H1 (cell line): ENCODE data around the gene ZNF770. TPM values are rescaled to one million over a fixed set of nuclear protein-coding genes. Genes with fewer than 3 reads are reported as not detected.

Source experiments
- CTCF ChIA-PET: fragments of 300-600 bp; sonication (Branson Sonifier 250); formaldehyde crosslinking; loops from one replicate; lab custom pipeline; 2021; ENCODE audit not compliant: partially characterized antibody; lab: Charles Lee
- POLR2A ChIA-PET: fragments of 300-600 bp; sonication (Branson Sonifier 250); formaldehyde crosslinking; loops from one replicate; lab custom pipeline; 2021; ENCODE audit warnings: inconsistent platforms; ENCODE audit not compliant: partially characterized antibody; lab: Charles Lee
- DNase-seq, 2 experiments: peaks; one replicate each; pipeline versions ENCODE4 v3.0.0 to v3.0.0-alpha.2; 2010 to 2022; ENCODE audit warnings: low spot score in 2 of 2, low read depth in 1 of 2, mixed read lengths in 1 of 2
- FAIRE-seq: peaks from 2 replicates; lab custom pipeline; 2011; peaks lifted over from hg19 to GRCh38; lab: Jason Lieb, UNC
- H2AFZ ChIP-seq: 2 replicates; pipeline ENCODE4 v1.8.1; 2012; ENCODE audit warnings: low read length, inconsistent platforms
- H2AK5ac ChIP-seq: 2 replicates; pipeline ENCODE4 v1.6.1; 2013; ENCODE audit warnings: low read depth, low read length
- H2BK120ac ChIP-seq: replicated peaks from 2 replicates; pipeline ENCODE3; 2013; ENCODE audit warnings: low read depth, low read length, inconsistent platforms
- H2BK12ac ChIP-seq: 2 replicates; pipeline ENCODE4 v1.6.1; 2013; ENCODE audit warnings: low read depth, low read length
- H2BK15ac ChIP-seq: 2 replicates; pipeline ENCODE4 v1.6.1; 2013; ENCODE audit warnings: low read length
- H2BK20ac ChIP-seq: 2 replicates; pipeline ENCODE4 v1.6.1; 2013; ENCODE audit warnings: low read length
- H2BK5ac ChIP-seq: 2 replicates; pipeline ENCODE4 v1.6.1; 2013; ENCODE audit warnings: low read depth, low read length
- H3K14ac ChIP-seq: 2 replicates; pipeline ENCODE4 v1.6.1; 2013; ENCODE audit warnings: inconsistent platforms; ENCODE audit not compliant: insufficient read length
- H3K18ac ChIP-seq: 2 replicates; pipeline ENCODE4 v1.6.1; 2013; ENCODE audit warnings: low read length; ENCODE audit errors: extremely low read depth
- H3K23ac ChIP-seq: 2 replicates; pipeline ENCODE4 v1.6.1; 2013; ENCODE audit warnings: inconsistent platforms; ENCODE audit not compliant: insufficient read length
- H3K23me2 ChIP-seq: 2 replicates; pipeline ENCODE4 v1.6.1; 2013; ENCODE audit warnings: low read depth, low read length
- H3K27ac ChIP-seq: 2 replicates; pipeline ENCODE4 v1.6.1; 2011; ENCODE audit warnings: low read depth, low read length, inconsistent platforms
- H3K27me3 ChIP-seq, 4 experiments: replicated peaks in 1 of 4; 1 replicate in 1 of 4; 2 replicates in 3 of 4; pipeline versions ENCODE4 v1.6.1 to v1.8.1; 2011 to 2013; ENCODE audit warnings: low read length in 3 of 4, mild to moderate bottlenecking in 3 of 4, inconsistent platforms in 2 of 4, mixed read lengths in 2 of 4, moderate library complexity in 1 of 4; ENCODE audit not compliant: control insufficient read depth in 3 of 4, insufficient read depth in 3 of 4; ENCODE audit errors: extremely low read depth in 1 of 4
- H3K36me3 ChIP-seq, 4 experiments: 2 replicates each; pipeline versions ENCODE4 v1.6.1 to v1.8.1; 2011 to 2013; ENCODE audit warnings: mild to moderate bottlenecking in 4 of 4, low read length in 3 of 4, moderate library complexity in 2 of 4, control low read depth in 1 of 4, inconsistent platforms in 1 of 4; ENCODE audit not compliant: insufficient read depth in 4 of 4, control insufficient read depth in 2 of 4
- H3K4ac ChIP-seq: replicated peaks from 2 replicates; pipeline ENCODE3; 2013; ENCODE audit warnings: low read length, low read depth, mixed read lengths, inconsistent platforms; ENCODE audit not compliant: insufficient read length
- H3K4me1 ChIP-seq, 4 experiments: replicated peaks in 1 of 4; 1 replicate in 1 of 4; 2 replicates in 3 of 4; pipeline versions ENCODE4 v1.6.1 to v1.8.1; 2011 to 2013; ENCODE audit warnings: low read length in 3 of 4, inconsistent platforms in 2 of 4, mixed read lengths in 1 of 4; ENCODE audit not compliant: insufficient read depth in 4 of 4, control insufficient read depth in 3 of 4
- H3K4me2 ChIP-seq, 2 experiments: 2 replicates each; pipeline versions ENCODE4 v1.6.1 to v1.8.1; 2011 to 2013; ENCODE audit warnings: low read depth in 2 of 2, low read length in 2 of 2, control low read depth in 1 of 2, inconsistent platforms in 1 of 2, mild to moderate bottlenecking in 1 of 2; ENCODE audit not compliant: insufficient read depth in 1 of 2
- H3K4me3 ChIP-seq, 4 experiments: fragments of 200-600, 300-600 bp in 1 of 4; sonication (generic), shearing (Covaris generic), sonication (Bioruptor Twin) in 1 of 4; 2 replicates each; pipeline versions ENCODE4 v1.5.1 to v1.8.1; 2011 to 2016; ENCODE audit warnings: low read length in 4 of 4, low read depth in 3 of 4, control low read depth in 2 of 4, inconsistent platforms in 2 of 4, mild to moderate bottlenecking in 2 of 4, mixed read lengths in 1 of 4, moderate library complexity in 1 of 4; ENCODE audit not compliant: insufficient read depth in 2 of 4; ENCODE audit errors: extremely low read depth in 1 of 4
- H3K56ac ChIP-seq: replicated peaks from 2 replicates; pipeline ENCODE3; 2013; ENCODE audit warnings: low read depth, mild to moderate bottlenecking, mixed read lengths, low read length, inconsistent platforms; ENCODE audit not compliant: insufficient read length
- H3K79me1 ChIP-seq: 2 replicates; pipeline ENCODE4 v1.6.1; 2013; ENCODE audit warnings: low read depth, low read length, control low read depth
- H3K79me2 ChIP-seq, 2 experiments: 2 replicates each; pipeline versions ENCODE4 v1.6.1 to v1.8.1; 2012 to 2013; ENCODE audit warnings: low read length in 2 of 2, mild to moderate bottlenecking in 2 of 2, inconsistent platforms in 1 of 2; ENCODE audit not compliant: insufficient read depth in 2 of 2, control insufficient read depth in 1 of 2
- H3K9ac ChIP-seq, 4 experiments: replicated peaks in 1 of 4; 1 replicate in 1 of 4; 2 replicates in 3 of 4; pipeline versions ENCODE4 v1.6.1 to v1.8.1; 2011 to 2013; ENCODE audit warnings: low read depth in 3 of 4, low read length in 3 of 4, control low read depth in 2 of 4, mild to moderate bottlenecking in 2 of 4, moderate library complexity in 2 of 4, inconsistent platforms in 1 of 4; ENCODE audit errors: extremely low read depth in 1 of 4
- H3K9me3 ChIP-seq, 2 experiments: 2 replicates each; pipeline versions ENCODE4 v1.6.1 to v1.8.1; 2012 to 2013; ENCODE audit warnings: mild to moderate bottlenecking in 2 of 2, moderate library complexity in 2 of 2, control low read depth in 1 of 2, inconsistent platforms in 1 of 2, low read depth in 1 of 2, low read length in 1 of 2, mixed read lengths in 1 of 2; ENCODE audit not compliant: insufficient read depth in 2 of 2
- H4K20me1 ChIP-seq, 2 experiments: replicated peaks in 1 of 2; 2 replicates each; pipeline versions ENCODE3 to v1.8.1; 2011 to 2013; ENCODE audit warnings: inconsistent platforms in 2 of 2, low read length in 2 of 2, mild to moderate bottlenecking in 1 of 2; ENCODE audit not compliant: insufficient read depth in 2 of 2, control insufficient read depth in 1 of 2
- H4K5ac ChIP-seq: 2 replicates; pipeline ENCODE4 v1.6.1; 2013; ENCODE audit warnings: low read length, low read depth, mixed read lengths, inconsistent platforms; ENCODE audit not compliant: insufficient read length
- H4K8ac ChIP-seq: 2 replicates; pipeline ENCODE4 v1.8.0; 2013; ENCODE audit warnings: mild to moderate bottlenecking, moderate library complexity, low read length, inconsistent platforms; ENCODE audit not compliant: insufficient read depth; ENCODE audit errors: extremely low read depth
- H4K91ac ChIP-seq: replicated peaks from 2 replicates; pipeline ENCODE3; 2013; ENCODE audit warnings: low read length, mixed read lengths, inconsistent platforms; ENCODE audit not compliant: insufficient read length
- ASH2L ChIP-seq: fragments of 200-600, 300-600 bp; sonication (generic); IDR thresholded peaks from one replicate; pipeline ENCODE4 v1.7.1; 2017; ENCODE audit warnings: low read length
- BCL11A ChIP-seq, 2 experiments: IDR thresholded peaks; one replicate each; pipeline ENCODE4 v1.6.1; 2011; ENCODE audit warnings: low read depth in 2 of 2, low read length in 2 of 2, mild to moderate bottlenecking in 2 of 2
- CBX5 ChIP-seq: fragments of 300-800, 300-1000 bp; sonication (generic); IDR thresholded peaks from 2 replicates; pipeline ENCODE4 v1.7.1; 2016; ENCODE audit warnings: antibody characterized with exemption, low read length, low read depth
- CHD2 ChIP-seq: IDR thresholded peaks from 2 replicates; pipeline ENCODE4 v1.6.1; 2012; ENCODE audit warnings: low read length, improper control_type of control experiment
- FOSL1 ChIP-seq: IDR thresholded peaks from 2 replicates; pipeline ENCODE4 v1.6.1; 2011; ENCODE audit warnings: mild to moderate bottlenecking, low read depth, low read length, moderate library complexity; ENCODE audit not compliant: insufficient read depth
- RNF2 ChIP-seq: fragments of 200-900, 300-1000 bp; sonication (generic); IDR thresholded peaks from 2 replicates; pipeline ENCODE4 v1.7.1; 2016; ENCODE audit warnings: borderline replicate concordance, low read depth, mild to moderate bottlenecking, antibody characterized with exemption, low read length; ENCODE audit not compliant: poor library complexity, severe bottlenecking; ENCODE audit errors: missing control alignments
- ZNF274 ChIP-seq: IDR thresholded peaks from 2 replicates; pipeline ENCODE4 v1.7.0; 2012; ENCODE audit warnings: low read length, borderline replicate concordance; ENCODE audit errors: extremely low read depth
- WGBS, 2 experiments: shearing (Covaris generic) in 1 of 2; methylation state at CpG; one replicate each; pipeline versions ENCODE4 v1.1.6 to v1.1.7; 2013 to 2015; ENCODE audit warnings: low lambda C conversion rate in 2 of 2, mixed read lengths in 2 of 2, inconsistent platforms in 1 of 2, low coverage in 1 of 2, missing lambda C conversion rate in 1 of 2; ENCODE audit not compliant: insufficient replicate concordance in 2 of 2, insufficient coverage in 1 of 2, insufficient read length in 1 of 2; ENCODE audit errors: extremely low coverage in 1 of 2, missing lambda C conversion rate in 1 of 2; 5-methylcytosine and 5-hydroxymethylcytosine counted together
- polyA plus RNA-seq, 7 experiments: library from polyadenylated mRNA; depleted of rRNA in 3 of 7; stranded (reverse) in 5 of 7; unstranded in 2 of 7; fragments of >200 nt in 5 of 7; fragments of 200-250 nt in 2 of 7; gene quantifications; 1 replicate in 5 of 7; 2 replicates in 1 of 7; 4 replicates in 1 of 7; pipeline versions ENCODE4 v1.2.1 to v1.2.3, GENCODE V29; 2011 to 2013; ENCODE audit warnings: missing spikeins in 2 of 7, mixed read lengths in 2 of 7
- total RNA-seq: library from RNA; stranded (reverse); fragmentation: NEBNext Ultra II Directional; extraction: Animal tissue kit (Norgen Biotek cat#: 25700); gene quantifications from 2 replicates; pipeline ENCODE4 v1.2.1, GENCODE V29; 2021

ZNF770 gene
- total and polyA plus RNA-seq, 2 of the 8 experiments (the other 6 are each of a cell fraction or from before 2014, with no cell fraction given), result 24.8 to 143 TPM

GRCh38 chr15:35007397-35007796 lies 19.3 kb upstream of the ZNF770 start:
- 91% methylated on average over 2 of the region's 2 CpGs; no CpG with 5 or more reads in 1 of the 2 experiments for WGBS, 2 experiments
- no peak overlapping the region for H3K4ac ChIP-seq
- no peak for FAIRE-seq
- H3K27ac ChIP-seq, result no peak overlapping the region
- no peaks in the 10 kb centered on the region for H3K9me3 ChIP-seq
- H4K91ac ChIP-seq, result no peak overlapping the region
- no peaks in the 10 kb centered on the region for H3K79me2 ChIP-seq
- H3K23me2 ChIP-seq, result no peaks in the 10 kb centered on the region
- no peak overlapping the region for H2BK5ac ChIP-seq
- no peaks in the 10 kb centered on the region for H4K20me1 ChIP-seq
- no peak overlapping the region for H3K23ac ChIP-seq
- no peak overlapping the region for H2AK5ac ChIP-seq
- H3K27me3 ChIP-seq, result no peaks in the 10 kb centered on the region
- H2BK12ac ChIP-seq, result no peak overlapping the region
- H2AFZ ChIP-seq, result no peak overlapping the region
- no peak overlapping the region for H4K5ac ChIP-seq
- H3K9ac ChIP-seq, result no peak overlapping the region
- no peak overlapping the region for H3K14ac ChIP-seq
- POLR2A ChIA-PET, result interaction anchor here (1.0 to 1.5 kb wide), 2 partner anchors 12 to 19 kb away, joined by 3 read pairs; partner anchors contain the start of gene ZNF770
- DNase-seq, result no peak
- no peak overlapping the region for H3K18ac ChIP-seq
- no peak overlapping the region for H3K56ac ChIP-seq
- TF ChIP-seq ASH2L (no peak), ZNF274 (no peak), RNF2 (no peak), FOSL1 (no peak), BCL11A (IDR thresholded peaks at IDR 0.05; ENCODE audit: low read depth in 2 of 2, low read length in 2 of 2) (no peak), CBX5 (no peak), CHD2 (no peak)
- no peak overlapping the region for H2BK20ac ChIP-seq
- H3K4me1 ChIP-seq, result no peaks in the 10 kb centered on the region
- H4K8ac ChIP-seq, result no peak overlapping the region
- no peak overlapping the region for H2BK15ac ChIP-seq
- H2BK120ac ChIP-seq, result no peak overlapping the region
- no peak overlapping the region for H3K4me3 ChIP-seq
- H3K79me1 ChIP-seq, result no peaks in the 10 kb centered on the region
- H3K36me3 ChIP-seq, result no peaks in the 10 kb centered on the region
- H3K4me2 ChIP-seq, result no peak overlapping the region
- CTCF ChIA-PET, result interaction anchor here (0.6 to 3.6 kb wide), 2 partner anchors 12 to 37 kb away, joined by 4 to 14 read pairs; no protein-coding TSS in a partner anchor
